GM12892 (cell line): ENCODE results near the gene OIT3.

Experiments
- POLR2A ChIP-seq: IDR thresholded peaks from 2 replicates; pipeline ENCODE4 v1.6.1; 2011; ENCODE audit warnings: low read depth, low read length, control low read depth
- POLR2AphosphoS5 ChIP-seq: IDR thresholded peaks from 2 replicates; pipeline ENCODE4 v1.6.1; 2011; ENCODE audit warnings: low read depth, low read length, control low read depth

DNA sequence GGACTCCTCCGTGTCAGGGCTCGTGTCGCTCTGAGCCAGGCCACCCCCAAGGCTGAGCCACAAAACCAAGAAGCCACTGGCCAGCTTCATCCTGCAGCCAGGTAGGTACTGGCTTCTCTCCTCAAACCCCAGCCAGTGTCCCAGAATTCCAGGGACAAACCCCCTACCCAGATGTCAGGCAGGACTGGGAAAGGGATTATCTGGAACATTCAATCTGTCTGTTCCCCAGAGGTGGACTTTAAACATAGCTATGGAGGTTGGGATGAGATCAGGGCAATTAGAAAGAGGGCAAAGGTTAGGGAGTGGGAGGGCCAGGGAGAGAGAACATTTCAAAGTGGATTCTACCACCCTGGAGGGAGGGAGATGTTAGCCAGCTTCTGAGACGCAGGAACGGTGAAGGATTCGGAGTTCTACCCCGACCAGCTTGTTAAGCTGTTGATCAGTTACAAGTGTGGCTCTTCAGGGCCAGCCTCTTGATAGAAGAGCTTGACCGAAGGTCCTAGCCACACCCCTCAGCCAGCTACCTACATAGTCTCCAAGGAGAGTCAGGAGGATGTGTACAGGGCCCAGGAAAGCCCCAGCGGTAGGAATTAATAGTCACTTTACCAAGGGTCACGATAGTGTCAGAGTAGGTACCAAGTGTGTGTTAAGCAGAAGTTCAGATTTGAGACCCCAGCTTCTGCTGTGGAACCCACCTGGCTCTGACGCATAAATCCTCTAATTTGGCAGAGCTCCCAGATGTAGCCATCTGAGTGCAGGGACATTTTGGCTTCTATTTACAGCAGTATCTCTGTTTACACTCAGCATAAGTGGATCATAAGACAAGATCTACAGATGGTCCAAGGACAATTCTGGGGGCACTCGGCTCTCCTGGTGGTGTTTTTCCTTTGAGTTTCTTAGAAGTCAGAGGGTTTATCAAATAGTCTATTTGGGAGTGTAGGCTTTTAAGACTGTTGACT lies 61.3 kb downstream of the OIT3 start, which contains the start of gene PLA2G12B:
- no peak for TF ChIP-seq POLR2A
- TF ChIP-seq POLR2AphosphoS5, result no peak
